ENCODE results near the gene CLEC2A. TPM values are rescaled to one million over a fixed set of nuclear protein-coding genes. Genes with fewer than 3 reads are reported as not detected.
"Not testable (repeated sequence)": the region's sequence is repeated elsewhere in the genome, so short reads cannot be mapped to it uniquely, and the experiment has no call there.

Gene CLEC2A
- total RNA-seq, 1 donor from 2014 or later: not detected

- H3K36me3 Mint-ChIP-seq (ENCODE audit: insufficient read depth): no peaks in the 10 kb centered on the region
- no peak overlapping the region for H3K4me3 Mint-ChIP-seq (ENCODE audit: low read depth)
- peaks cover 8% of the 10 kb centered on the region for H3K4me1 Mint-ChIP-seq (ENCODE audit: low read depth)
- TF ChIP-seq, protein P1, sequence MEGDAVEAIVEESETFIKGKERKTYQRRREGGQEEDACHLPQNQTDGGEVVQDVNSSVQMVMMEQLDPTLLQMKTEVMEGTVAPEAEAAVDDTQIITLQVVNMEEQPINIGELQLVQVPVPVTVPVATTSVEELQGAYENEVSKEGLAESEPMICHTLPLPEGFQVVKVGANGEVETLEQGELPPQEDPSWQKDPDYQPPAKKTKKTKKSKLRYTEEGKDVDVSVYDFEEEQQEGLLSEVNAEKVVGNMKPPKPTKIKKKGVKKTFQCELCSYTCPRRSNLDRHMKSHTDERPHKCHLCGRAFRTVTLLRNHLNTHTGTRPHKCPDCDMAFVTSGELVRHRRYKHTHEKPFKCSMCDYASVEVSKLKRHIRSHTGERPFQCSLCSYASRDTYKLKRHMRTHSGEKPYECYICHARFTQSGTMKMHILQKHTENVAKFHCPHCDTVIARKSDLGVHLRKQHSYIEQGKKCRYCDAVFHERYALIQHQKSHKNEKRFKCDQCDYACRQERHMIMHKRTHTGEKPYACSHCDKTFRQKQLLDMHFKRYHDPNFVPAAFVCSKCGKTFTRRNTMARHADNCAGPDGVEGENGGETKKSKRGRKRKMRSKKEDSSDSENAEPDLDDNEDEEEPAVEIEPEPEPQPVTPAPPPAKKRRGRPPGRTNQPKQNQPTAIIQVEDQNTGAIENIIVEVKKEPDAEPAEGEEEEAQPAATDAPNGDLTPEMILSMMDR (IDR thresholded peaks at IDR 0.05; ENCODE audit: unreplicated experiment): no peak
- no peak overlapping the region for H3K27ac Mint-ChIP-seq
- DNase-seq (ENCODE audit: low spot score, unreplicated experiment): no peak
- H3K27me3 Mint-ChIP-seq: no peaks in the 10 kb centered on the region
- no peaks in the 10 kb centered on the region for H3K9me3 Mint-ChIP-seq (ENCODE audit: low read depth)
These were observed 28.4 kb upstream of the CLEC2A start for GRCh38 chr12:9960590-9960989.

- H3K9me3 Mint-ChIP-seq (ENCODE audit: low read depth): no peaks in the 10 kb centered on the region
- no peaks in the 10 kb centered on the region for H3K27me3 Mint-ChIP-seq
- TF ChIP-seq, protein P1 (IDR thresholded peaks at IDR 0.05; ENCODE audit: unreplicated experiment): no peak
- no peak overlapping the region for H3K4me3 Mint-ChIP-seq (ENCODE audit: low read depth)
- DNase-seq (ENCODE audit: low spot score, unreplicated experiment): no peak
- no peaks in the 10 kb centered on the region for H3K36me3 Mint-ChIP-seq (ENCODE audit: insufficient read depth)
- no peak overlapping the region for H3K27ac Mint-ChIP-seq
- peaks cover 8% of the 10 kb centered on the region for H3K4me1 Mint-ChIP-seq (ENCODE audit: low read depth)
These were observed 25.7 kb upstream of the CLEC2A start for GRCh38 chr12:9957834-9958233.

DNA sequence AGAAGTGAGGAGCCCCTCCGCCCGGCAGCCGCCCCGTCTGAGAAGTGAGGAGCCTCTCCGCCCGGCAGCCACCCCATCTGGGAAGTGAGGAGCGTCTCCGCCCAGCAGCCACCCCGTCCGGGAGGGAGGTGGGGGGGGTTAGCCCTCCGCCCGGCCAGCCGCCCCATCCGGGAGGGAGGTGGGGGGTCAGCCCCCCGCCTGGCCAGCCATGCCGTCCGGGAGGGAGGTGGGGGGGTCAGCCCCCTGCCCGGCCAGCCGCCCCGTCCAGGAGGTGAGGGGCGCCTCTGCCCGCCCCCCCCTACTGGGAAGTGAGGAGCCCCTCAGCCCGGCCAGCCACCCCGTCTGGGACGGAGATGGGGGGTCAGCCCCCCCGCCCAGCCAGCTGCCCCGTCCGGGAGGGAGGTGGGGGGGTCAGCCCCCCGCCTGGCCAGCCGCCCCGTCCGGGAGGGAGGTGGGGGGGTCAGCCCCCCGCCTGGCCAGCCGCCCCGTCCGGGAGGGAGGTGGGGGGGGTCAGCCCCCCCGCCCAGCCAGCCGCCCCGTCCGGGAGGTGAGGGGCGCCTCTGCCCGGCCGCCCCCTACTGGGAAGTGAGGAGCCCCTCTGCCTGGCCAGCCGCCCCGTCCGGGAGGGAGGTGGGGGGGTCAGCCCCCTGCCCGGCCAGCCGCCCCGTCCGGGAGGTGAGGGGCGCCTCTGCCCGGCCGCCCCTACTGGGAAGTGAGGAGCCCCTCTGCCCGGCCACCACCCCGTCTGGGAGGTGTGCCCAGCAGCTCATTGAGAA, 21.0 kb upstream of the CLEC2A start:
- H3K27ac Mint-ChIP-seq; H3K4me1 Mint-ChIP-seq (ENCODE audit: low read depth); H3K9me3 Mint-ChIP-seq (ENCODE audit: low read depth); DNase-seq (ENCODE audit: low spot score, unreplicated experiment); H3K4me3 Mint-ChIP-seq (ENCODE audit: low read depth); H3K36me3 Mint-ChIP-seq (ENCODE audit: insufficient read depth); H3K27me3 Mint-ChIP-seq: not testable (repeated sequence)

DNA sequence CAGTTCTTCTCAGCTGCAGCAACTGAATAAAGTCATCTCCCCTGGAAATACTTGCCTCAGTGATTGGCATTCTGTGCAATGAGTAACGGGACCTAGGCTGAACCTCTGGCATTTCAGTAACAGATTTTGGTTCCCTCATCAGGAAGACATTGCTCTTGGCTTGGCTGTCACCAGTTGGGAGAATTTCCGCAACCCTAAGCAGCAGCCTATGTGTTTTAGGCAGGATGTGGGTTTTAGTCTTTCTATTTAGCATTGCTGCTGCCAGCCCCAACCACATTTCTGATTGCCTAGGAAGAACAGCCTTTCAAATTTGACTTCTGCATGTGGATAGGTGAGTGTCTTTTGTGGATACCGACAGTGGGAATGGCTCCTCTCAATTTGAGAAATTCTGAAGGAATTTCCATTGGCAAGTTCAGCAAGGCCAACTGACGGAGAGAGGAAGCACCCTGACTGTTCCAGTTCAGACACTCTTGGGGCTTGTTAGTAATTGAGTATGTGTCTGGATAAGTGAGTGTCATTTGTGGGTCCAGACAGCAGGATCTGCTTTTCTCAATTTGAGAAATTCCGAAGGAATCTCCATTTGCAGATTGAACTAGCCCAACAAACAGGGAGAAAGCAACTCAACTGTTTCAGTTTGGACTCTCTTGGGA, 19.0 kb upstream of the CLEC2A start:
- Mint-ChIP-seq H3K27ac (no peak overlapping the region), H3K27me3 (no peaks in the 10 kb centered on the region), H3K4me1 (ENCODE audit: low read depth) (no peaks in the 10 kb centered on the region), H3K36me3 (ENCODE audit: insufficient read depth) (no peaks in the 10 kb centered on the region), H3K9me3 (ENCODE audit: low read depth) (no peaks in the 10 kb centered on the region), H3K4me3 (ENCODE audit: low read depth) (no peak overlapping the region)
- no peak for DNase-seq (ENCODE audit: low spot score, unreplicated experiment)
- TF ChIP-seq, protein P1 (IDR thresholded peaks at IDR 0.05; ENCODE audit: unreplicated experiment): no peak

- H3K4me3 Mint-ChIP-seq (ENCODE audit: low read depth): no peak overlapping the region
- H3K4me1 Mint-ChIP-seq (ENCODE audit: low read depth): no peaks in the 10 kb centered on the region
- no peaks in the 10 kb centered on the region for H3K27me3 Mint-ChIP-seq
- TF ChIP-seq, protein P1 (IDR thresholded peaks at IDR 0.05; ENCODE audit: unreplicated experiment): no peak
- no peaks in the 10 kb centered on the region for H3K9me3 Mint-ChIP-seq (ENCODE audit: low read depth)
- no peak overlapping the region for H3K27ac Mint-ChIP-seq
- no peaks in the 10 kb centered on the region for H3K36me3 Mint-ChIP-seq (ENCODE audit: insufficient read depth)
- DNase-seq (ENCODE audit: low spot score, unreplicated experiment): no peak
These were observed 16.6 kb upstream of the CLEC2A start for GRCh38 chr12:9948606-9949296.

Data from progenitor cell of endocrine pancreas (in vitro differentiated cells).